Stimulated activated CD4-positive, alpha-beta T cell treated with anti-CD3 and anti-CD28 coated beads, Interleukin-12 subunit alpha, Interleukin-12 subunit beta, amount 100 ng/mL, for 4 hours (primary cell): ENCODE data around the gene LRRC42.
"Not testable (repeated sequence)": the region's sequence is repeated elsewhere in the genome, so short reads cannot be mapped to it uniquely, and the experiment has no call there.

ENCODE experiments used
- DNase-seq: peaks from one replicate; pipeline ENCODE4 v3.0.0-alpha.2; 2020

LRRC42 gene

DNA sequence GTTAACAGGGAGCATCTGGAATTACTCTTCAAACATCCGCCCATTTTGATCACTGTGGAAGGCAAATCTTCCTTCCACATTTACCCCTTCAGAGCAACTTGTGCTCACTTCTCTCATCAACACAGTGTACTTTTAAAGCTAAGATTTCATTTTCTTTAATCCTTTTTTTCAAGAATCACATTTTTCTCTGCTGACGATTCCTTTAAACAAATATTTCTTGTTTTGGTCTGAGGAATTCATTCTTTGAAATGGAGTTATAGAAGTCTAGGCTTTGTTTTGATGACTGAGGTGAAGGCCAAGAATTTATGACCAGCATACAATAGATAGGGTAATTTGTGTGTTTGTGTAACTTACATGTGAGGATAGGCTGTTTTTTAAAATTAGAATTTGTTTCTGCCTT, 25.6 kb downstream of the LRRC42 start:
- DNase-seq = no peak

DNA sequence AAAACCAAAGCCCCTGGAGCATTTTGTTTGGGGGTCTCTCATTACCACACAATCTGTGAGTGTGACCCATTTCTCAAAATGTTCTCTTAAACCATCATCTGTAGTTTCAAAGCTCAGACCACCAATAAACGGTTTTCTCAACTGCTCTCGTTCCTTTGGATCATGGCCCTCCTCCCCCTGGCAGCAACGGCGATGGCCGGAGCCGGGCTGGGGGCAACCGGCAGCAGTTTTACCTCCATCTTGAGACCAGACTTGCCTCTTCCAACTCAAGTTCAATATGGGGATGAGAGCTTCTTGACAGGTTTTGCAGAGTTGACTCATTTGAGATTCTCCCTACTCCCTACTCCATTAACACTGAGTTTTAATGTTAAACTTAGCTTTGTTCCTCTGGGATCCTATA, 29.7 kb downstream of the LRRC42 start:
- DNase-seq = no peak

DNA sequence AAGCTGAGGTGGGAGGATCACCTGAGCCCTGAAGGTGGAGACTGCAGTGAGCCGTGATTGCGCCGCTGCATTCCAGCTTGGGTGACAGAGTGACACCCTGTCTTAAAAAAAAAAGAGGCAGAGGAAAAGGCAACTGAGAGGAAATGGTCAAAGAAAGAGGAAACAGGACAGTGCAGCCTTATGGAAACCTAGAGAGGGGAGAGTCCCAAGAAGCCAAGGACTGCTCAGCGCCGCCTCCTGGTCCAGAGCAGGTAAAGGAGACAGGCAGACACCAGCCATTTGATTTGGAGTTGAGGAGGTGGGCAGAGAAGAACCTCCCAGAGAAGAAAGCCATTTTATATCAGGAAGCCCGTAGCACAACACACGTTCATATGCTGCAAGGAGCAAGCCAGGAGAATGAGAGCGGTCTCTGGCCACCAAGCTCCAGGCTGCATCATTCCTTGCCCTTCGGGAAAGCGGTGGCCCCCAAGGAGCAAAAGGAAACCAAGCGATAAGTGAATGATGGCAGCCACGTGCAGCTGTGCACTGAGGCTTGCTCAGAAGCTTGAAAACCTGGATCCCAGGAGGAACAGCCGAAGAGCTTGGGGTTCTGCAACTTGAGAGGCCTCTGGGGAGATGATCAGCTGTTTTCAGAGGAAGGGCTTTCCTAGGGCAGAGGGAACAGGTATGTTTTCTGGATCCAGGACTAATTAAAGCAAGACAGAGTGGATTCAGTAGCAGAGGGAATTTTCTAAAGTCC, 33.7 kb downstream of the LRRC42 start:
- DNase-seq = no peak

DNA sequence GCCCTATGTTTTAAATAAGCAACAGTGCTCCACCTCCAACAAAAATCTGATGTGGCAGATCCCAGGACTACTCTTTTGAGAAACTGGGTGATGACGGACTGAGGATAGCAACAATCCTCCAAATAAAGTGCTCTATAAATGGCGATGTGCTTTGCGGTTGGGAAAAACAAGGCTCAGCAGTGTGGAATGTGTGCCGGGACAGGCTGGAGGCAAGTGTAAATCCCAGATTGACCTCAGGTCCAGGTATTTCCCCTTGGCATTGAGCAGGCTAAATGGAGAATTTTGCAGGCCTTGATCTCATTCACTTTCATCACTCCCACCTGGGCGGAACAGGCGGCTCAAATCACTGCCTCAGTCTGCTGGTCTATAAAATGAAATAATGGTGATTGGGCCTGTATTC, 35.1 kb downstream of the LRRC42 start:
- no peak for DNase-seq

DNA sequence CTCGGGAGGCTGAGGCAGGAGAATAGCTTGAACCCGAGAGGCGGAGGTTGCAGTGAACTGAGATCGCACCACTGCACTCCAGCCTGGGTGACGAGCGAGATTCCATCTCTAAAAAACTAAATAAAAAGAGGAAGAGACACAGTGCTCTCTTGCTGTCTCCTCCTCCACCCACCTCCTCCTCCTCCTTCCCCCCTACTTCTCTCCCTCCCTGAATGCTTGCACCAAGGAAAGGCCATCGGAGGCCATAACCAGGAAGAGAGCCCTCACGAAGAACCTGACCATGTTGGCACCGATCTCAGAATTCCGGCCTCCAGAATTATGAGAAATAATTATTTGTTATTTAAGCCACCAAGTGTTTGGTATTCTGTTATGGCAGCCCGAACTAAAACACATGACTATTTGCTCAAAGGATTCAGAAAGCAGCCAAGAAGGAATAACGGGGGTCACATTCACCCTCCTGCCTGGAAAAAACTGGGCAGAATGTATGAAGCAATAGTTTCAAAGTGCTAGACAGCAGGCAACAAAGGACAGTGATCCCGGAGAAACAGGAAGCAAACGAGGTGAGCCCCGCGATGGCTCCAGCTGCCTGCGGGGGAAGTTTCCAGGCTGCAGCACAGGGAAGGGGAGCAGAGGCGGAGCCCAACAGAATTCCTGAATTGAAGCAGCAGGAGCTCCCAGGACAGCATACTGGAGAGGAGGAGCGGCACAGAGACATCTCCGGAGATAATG, 36.0 kb downstream of the LRRC42 start:
- DNase-seq = no peak

DNA sequence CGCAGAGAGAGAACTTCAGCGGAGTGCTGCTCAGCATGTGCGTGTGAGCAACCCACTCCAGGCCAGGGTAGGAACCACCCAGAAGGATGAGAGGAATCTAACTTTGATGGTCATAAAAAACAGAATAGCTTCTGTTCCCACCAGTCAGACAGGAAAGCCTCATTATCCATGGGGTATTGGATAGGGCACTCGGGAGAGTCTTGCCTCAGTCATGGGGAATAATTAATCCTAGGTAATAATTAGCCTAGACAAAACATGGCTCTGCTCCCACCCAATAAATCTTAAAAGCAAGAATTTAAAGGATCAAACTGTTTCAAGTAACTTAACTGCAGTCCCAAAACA, 36.6 kb downstream of the LRRC42 start:
- DNase-seq = no peak

DNA sequence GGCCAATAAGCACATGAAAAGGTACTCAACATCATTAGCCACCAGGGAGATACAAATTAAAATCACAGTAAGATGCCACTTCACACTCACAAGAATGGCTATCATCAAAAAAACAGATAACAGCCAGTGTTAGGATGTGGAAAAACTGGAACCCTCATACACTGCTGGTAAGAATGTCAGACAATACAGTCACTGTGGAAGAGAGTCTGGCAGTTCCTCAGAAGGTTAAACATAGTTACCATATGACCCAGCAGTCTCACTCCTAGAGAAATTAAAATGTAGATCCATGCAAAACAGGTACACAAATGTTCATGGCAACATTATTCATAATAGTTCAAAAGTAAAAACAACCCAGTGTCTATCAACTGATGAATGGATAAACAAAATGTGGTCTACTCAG, 38.6 kb downstream of the LRRC42 start:
- DNase-seq = no peak

DNA sequence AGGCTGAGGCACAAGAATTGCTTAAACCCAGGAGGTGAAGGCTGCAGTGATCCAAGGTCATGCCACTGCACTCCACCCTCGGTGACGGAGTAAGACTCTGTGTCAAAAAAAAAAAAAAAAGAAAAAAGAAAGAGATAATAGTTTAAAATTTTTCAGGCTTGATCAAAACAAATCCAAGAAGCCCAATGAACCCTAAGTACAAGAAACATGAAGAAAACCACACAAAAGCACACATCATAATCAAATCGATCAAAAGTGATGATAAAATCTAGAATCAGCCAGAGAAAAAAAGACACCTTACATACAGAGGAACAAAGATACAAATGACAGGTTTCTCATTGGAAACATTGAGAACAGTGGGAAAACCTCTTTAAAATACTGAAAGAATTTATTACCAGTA, 40.3 kb downstream of the LRRC42 start:
- DNase-seq = no peak

DNA sequence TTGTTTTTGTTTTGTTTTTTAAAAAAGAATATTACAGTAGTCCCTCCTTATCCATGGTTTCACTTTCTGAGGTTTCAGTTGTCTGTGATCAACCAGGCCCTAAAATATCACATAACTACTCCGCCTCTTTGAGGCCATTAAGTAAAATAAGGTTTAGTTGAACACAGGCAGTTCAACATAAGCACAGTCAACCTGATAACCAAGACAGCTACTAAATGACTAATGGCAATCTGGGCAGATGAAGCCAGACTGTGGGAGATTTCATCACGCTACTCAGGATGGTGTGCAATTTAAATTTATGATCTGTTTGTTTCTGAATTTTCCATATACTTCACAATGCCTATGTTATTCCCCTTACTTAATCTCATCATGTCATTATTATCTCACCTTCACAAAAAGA, 41.7 kb downstream of the LRRC42 start:
- no peak for DNase-seq

DNA sequence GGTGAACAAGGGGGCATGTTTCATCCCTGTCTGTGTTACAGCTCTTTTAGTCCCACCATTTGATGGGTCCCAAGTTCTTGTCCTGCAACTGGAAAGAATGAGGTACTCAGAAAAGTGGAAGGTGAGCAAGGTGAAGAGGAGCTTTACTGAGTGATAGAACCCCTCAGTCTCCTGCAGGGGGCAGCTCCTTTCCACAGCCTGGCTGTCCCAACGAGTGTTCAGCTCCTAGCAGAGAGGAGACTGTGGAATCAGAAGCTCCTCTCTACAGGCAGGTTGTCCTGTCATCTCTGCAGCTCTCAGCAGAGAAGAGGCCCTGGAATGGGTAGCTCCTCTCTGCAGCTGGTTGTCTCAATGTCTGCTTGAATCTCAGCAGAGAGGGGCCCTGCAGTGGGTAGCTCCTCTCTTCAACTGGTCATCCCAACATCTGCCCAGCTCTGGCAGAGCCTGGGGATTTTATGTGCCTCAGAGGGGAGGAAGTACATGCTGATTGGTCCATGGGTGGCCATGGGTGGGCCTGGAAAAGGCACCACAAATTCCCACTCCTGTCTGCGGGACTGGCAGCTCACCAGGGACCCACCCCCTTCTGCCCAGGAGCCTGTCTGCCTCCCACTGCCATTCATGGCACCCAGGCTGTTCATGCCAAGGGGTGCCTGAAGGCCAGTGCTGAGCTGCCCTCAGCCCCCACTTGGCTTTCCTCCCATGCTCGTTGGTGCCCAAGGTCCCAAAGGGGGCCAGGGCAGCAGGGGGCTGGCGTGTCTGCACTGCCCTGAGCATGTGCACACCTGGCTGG, 46.1 kb downstream of the LRRC42 start:
- no peak for DNase-seq

DNA sequence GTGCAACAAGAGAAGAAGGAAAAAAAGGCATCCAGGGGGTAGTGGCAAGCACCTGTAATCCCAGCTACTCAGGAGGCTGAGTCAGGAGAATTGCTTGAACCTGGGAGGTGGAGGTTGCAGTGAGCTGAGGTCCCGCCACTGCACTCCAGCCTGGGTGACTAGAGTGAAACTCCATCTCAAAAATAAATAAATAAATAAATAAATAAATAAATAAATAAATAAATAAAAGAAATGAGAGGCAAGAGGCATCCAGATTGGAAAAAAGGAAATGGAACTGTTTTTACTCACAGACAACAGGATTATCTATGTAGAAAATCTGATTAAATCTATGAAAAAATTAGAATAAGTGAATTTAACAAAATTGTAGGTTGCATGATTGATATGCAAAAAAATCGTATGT, 48.4 kb downstream of the LRRC42 start:
- not testable (repeated sequence) for DNase-seq

DNA sequence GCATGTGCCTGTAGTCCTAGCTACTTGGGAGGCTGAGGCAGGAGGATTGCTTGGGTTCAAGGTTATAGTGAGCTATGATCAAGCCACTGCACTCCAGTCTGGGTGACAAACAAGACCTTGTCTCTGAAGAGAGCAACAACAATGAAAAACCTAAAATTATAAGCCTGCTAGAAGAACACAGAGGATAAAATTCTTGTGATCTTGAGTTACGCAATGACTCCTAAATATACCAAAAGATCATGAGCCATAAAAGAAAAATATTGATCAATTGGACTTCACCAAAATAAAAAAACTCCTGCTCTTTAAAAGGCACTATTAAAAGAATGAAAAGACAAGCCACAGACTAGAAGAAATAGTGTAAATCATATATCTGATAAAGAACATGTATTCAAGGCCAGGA, 49.5 kb downstream of the LRRC42 start:
- DNase-seq = no peak

DNA sequence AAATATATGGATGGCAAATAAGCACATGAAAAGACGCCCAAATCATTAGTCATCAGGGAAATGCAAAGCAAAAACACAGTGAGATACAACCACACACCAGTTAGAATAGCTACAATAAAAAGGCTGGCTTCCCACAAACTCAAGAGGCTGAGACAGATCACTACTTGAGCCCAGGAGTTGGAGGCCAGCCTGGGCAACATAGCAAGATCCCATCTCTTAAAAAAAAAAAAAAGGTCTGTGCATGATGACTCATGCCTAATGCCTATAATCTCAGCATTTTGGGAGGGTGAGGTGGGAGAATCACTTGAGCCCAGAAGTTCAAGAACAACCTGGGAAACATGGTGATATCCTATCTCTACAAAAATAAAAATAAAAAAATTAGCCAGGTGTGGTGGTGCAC, 52.1 kb downstream of the LRRC42 start:
- DNase-seq = no peak

DNA sequence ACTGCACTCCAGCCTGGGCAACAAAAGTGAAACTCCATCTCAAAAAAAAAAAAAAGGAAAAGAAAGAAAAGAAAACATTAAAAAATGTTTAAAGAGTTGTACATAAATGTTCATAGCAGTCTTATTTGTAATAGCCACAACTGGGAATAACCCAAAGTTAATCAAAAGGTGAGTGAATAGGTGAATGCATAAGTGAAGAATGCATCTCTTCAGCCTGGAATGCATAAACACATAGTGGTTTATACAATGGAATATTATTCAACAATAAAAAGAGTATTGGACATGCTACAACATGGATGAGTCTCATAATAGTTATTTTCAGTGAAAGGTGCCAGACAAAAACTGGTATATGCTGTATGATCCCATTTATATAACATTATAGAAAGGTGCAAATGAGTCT, 53.8 kb downstream of the LRRC42 start:
- no peak for DNase-seq

DNA sequence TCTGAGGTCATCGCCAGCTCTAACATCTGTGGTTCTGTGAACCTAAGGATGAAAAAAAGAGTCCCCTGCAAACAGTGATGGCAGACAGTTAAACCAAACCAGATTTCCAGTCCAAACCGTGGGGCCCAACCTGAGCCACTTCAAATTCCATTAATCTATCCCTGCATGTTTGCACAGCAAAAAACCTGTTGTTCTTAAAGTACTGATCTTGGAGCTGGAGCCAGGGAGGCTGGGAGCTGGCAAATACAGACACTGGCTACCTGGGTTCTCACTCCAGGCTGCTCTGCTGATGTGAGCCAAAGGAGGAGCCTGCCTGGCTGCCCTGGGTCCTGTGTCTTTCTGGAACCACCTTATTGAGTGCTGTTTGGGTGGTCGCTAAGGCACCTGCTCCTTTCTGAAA, 55.4 kb downstream of the LRRC42 start:
- DNase-seq = no peak

DNA sequence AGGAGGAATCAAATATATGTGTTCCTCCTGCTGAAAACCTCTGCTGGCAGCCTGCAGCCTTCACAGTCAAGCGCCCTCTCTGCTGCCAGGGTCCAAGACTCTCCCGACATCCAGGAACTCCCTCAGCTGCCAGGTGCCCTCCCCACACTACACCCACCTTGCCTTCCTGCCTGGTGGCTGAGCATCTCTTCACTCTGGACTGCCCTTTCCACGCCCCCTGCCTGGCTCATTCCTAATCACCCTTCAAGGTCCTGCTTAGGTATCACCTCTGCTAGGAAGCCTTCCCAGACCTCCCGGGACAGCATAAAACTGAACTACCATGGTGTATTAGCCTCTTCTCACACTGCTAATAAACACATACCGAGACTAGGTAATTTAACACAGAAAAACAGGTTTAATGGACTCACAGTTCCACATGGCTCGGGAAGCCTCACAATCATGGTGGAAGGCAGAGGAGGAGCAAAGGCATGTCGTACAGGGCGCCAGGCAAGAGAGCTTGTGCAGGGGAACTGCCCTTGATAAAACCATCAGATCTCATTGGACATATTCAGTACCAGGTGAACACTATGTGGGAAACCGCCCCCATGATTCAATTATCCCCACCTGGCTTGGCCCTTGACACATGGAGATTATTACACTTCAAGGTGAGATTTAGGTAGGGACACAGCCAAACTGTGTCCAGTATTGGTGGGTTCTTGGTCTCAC, 56.5 kb downstream of the LRRC42 start:
- DNase-seq = no peak

DNA sequence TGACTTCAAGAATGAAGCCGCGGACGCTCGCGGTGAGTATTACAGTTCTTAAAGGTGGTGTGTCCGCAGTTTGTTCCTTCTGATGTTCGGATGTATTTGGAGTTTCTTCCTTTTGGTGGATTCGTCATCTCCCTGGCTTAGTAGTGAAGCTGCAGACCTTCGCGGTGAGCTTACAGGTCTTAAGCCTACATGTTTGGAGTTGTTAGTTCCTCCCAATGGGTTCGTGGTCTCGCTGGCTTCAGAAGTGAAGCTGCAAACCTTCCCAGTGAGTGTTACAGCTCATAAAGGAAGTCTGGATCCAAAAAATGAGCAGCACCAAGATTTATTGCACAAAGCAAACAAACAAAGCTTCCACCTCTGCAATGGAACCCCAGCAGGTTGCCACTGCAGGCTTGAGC, 57.1 kb downstream of the LRRC42 start:
- no peak for DNase-seq

DNA sequence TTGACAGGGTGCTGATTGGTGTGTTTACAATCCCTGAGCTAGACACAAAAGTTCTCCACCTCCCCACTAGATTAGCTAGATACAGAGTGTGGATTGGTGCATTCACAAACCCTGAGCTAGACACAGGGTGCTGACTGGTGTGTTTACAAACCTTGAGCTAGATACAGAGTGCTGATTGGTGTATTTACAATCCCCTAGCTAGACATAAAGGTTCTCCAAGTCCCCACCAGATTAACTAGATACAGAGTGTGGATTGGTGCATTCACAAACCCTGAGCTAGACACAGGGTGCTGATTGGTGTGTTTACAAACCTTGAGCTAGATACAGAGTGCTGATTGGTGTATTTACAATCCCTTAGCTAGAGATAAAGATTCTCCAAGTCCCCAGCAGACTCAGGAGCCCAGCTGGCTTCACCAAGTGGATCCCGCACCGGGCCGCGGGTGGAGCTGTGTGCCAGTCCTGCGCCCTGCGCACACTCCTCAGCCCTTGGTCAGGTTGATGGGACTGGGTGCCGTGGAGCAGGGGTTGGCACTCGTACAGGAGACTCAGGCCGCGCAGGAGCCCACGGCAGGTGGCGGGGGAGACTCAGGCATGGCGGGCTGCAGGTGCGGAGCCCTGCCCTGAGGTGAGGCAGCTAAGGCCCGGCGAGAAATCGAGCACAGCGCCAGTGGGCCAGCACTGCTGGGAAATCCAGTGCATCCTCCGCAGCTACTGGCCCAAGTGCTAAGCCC, 57.8 kb downstream of the LRRC42 start:
- not testable (repeated sequence) for DNase-seq

DNA sequence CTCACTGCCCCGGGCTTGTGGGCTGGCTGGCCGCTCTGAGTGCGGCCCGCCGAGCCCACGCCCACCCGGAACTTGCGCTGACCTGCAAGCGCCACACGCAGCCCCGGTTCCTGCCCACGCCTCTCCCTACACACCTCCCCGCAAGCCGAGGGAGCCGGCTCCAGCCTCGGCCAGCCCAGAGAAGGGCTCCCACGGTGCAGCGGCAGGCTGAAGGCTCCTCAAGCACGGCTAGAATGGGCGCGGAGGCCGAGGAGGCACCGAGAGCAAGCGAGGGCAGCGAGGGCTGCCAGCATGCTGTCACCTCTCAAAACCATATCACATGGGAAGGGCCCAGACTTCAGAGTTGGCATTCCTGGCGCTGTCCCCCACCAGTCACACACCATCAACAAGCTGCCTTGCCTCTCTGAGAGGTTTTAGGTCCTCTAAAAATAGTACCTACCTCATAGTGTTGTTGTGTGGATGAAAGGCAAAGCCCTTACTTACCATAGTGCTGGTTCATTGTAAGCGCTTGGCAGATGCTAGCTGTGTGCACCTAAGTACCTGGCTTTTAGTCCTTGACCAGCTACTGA, 58.4 kb downstream of the LRRC42 start:
- DNase-seq = no peak

DNA sequence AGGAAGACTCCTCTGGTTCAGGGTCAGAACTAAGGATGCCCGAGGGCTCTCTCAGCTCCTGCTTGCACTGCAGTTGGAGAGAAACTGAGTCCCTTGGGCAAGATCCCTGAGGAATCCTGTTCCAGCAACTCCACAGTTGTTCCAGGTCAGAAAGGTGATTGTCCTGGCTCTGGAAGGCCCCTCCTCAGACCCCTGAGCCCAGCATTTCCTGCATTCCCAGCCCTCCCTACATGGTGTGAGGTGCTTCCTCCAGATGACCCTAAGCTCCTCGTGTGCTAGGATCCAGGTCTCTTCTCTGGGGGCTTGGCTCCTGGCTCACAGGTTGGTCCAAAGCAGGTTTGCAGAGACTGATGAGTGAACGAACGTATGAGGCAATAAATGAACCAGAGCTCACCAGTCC, 60.4 kb downstream of the LRRC42 start:
- no peak for DNase-seq

DNA sequence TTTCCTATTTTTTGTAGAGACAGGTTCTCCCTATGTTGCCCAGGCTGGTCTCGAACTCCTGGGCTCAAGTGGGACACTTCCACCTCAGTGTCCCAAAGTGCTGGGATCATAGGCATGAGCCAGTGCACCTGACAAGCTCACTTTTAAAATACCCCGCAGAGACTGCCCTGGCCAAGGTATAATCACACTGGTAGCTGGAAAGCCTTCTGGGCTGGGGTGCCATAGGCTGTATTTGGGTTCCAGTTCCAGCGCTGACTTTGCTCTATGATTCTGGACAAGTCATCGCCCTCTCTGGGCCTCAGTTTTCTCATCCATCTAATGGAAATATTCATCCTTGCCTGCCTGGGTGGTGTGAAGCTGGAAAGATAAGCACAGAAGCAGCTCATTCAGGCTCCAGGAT, 61.5 kb downstream of the LRRC42 start:
- no peak for DNase-seq

DNA sequence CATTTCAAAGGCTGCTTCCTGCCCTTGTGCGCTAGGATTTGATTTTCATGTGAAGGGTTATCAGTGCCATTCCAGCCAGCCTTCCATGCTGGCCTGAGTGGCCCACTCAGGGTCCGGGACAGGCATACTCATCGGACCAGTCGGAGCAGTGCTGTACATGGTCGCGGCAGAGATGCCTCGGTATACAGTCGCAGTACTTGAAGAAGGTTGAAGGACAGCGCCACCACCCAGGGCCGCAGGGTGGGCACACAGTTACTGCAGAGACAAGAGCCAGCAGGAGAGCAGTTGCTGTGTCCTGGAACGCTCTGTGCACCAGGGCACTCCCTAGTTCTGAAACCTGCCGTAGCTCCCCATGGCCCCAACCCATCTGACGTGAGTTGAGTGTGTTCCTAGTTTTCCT, 62.7 kb downstream of the LRRC42 start:
- no peak for DNase-seq
